HG03103 (cell line): ENCODE measurements around the gene PLEKHG2.

Experiments used
- ATAC-seq: cut with Tn5 transposase; IDR thresholded peaks from one replicate; pipeline ENCODE4 v1.9.1; 2021; ENCODE audit warnings: low read depth; ENCODE audit not compliant: unreplicated experiment

The PLEKHG2 gene

DNA sequence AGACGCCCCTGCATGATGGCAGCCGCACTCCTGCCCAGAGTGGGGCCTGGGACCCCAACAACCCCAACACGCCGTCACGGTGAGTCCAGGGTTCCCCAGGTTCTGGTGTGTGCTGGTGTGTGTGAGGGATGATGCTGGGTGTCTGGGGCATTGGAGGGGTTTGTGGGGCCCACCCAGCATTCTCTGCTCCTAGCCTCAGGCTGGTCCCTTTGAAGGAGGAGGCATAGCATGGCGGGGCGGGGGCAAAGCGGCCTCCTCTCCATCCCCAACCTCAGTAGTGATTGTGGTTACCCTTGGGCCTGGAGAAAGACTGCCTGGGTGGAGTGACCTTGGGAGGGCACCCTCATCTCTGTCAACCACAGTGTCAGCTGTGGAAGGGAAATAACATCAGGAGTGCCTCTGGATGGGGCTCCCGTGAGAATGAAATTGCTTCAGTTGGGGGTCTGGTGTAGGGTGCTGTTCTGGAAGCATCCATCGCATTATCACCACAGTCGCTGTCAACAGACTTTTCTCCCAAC, 61.0 kb downstream of the PLEKHG2 start:
- ATAC-seq = no peak

DNA sequence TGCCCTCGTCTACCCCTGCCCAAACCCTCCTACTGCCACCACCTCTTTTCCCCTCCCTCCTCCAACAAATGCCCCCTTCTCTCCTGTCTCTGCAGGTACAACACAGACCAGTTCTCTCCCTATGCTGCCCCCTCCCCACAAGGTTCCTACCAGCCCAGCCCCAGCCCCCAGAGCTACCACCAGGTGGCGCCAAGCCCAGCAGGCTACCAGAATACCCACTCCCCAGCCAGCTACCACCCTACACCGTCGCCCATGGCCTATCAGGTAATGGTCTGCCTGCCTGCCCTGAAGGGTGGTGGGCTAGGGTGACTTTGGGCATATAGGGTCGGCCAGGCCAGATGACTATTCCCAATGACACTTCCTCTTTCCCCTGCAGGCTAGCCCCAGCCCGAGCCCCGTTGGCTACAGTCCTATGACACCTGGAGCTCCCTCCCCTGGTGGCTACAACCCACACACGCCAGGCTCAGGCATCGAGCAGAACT, 61.7 kb downstream of the PLEKHG2 start:
- no peak for ATAC-seq

DNA sequence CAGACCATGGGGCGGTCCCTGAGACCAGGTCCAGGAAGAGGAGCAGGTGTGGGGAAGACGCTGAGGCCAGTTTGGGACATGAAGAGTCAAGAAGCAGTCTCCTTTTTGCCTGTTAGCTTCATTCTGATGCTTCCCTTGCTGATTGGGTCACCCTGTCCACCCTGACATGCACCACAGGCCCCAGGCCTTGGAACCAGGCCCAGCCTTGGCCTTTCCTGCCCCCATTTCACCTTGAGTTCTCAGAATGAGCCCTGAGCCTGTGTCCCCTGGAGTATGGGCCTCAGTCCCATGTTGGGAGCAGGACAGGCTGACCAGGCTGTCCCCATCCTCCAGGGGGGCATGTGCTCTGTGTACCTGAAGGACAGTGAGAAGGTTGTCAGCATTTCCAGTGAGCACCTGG, 63.3 kb downstream of the PLEKHG2 start:
- no peak for ATAC-seq
